ACC112 (cell line): Measurements from ENCODE around the gene TEK.
"Not testable (repeated sequence)": the region's sequence is repeated elsewhere in the genome, so short reads cannot be mapped to it uniquely, and the experiment has no call there.

Experiments
- H2AFZ ChIP-seq: fragments of 200-600 bp; sonication (generic); one replicate; pipeline ENCODE4 v1.6.0; 2017; ENCODE audit warnings: antibody characterized with exemption, low read length; ENCODE audit not compliant: unreplicated experiment
- H3K27ac ChIP-seq: fragments of 200-600 bp; sonication (generic); 2 replicates; pipeline ENCODE4 v1.5.1; 2014; ENCODE audit warnings: low read depth, mild to moderate bottlenecking, antibody characterized with exemption, low read length, moderate library complexity
- H3K27me3 ChIP-seq: fragments of 200-600 bp; sonication (generic); 2 replicates; pipeline ENCODE4 v1.6.1; 2014; ENCODE audit warnings: mild to moderate bottlenecking, antibody characterized with exemption, low read length, moderate library complexity, mixed read lengths; ENCODE audit not compliant: insufficient read depth
- H3K36me3 ChIP-seq: fragments of 200-600 bp; sonication (generic); 2 replicates; pipeline ENCODE4 v1.6.1; 2016; ENCODE audit warnings: mild to moderate bottlenecking, antibody characterized with exemption, low read length, moderate library complexity, mixed read lengths; ENCODE audit not compliant: insufficient read depth
- H3K4me1 ChIP-seq: fragments of 200-600 bp; sonication (generic); one replicate; pipeline ENCODE4 v1.6.1; 2016; ENCODE audit warnings: low read length, mixed read lengths; ENCODE audit not compliant: insufficient read depth, unreplicated experiment, control insufficient read depth
- H3K4me3 ChIP-seq: fragments of 200-600 bp; sonication (generic); 2 replicates; pipeline ENCODE4 v1.5.1; 2014; ENCODE audit warnings: mild to moderate bottlenecking, low read depth, low read length
- H3K79me2 ChIP-seq: fragments of 200-600 bp; sonication (generic); one replicate; pipeline ENCODE4 v1.6.0; 2016; ENCODE audit warnings: low read length; ENCODE audit not compliant: control insufficient read depth, unreplicated experiment, insufficient read depth

Gene TEK

DNA sequence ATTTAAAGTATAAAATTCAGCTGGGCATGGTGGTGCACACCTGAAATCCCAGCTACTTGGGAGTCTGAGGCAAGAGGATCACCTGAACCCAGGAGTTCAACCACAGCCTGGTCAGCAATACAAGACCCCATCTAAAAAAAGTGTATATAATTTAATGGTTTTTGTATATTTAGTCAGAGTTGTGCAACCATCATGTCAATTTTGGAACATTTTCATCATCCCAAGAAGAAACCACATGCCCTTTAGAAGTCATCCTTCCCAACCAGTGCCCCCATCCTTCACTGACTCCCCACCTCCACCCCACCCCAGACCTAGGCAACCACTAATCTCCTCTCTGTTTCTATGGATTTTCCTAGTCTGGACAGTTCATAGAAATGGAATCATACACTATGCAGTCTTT is 18.8 kb upstream of the TEK start:
- Histone ChIP-seq H3K79me2 (no peaks in the 10 kb centered on the region), H3K4me3 (no peak overlapping the region; the same call in 1 of the 2 replicates), H3K36me3 (no peaks in the 10 kb centered on the region), H3K4me1 (peaks cover 59% of the 10 kb centered on the region), H2AFZ (no peak overlapping the region), H3K27me3 (no peaks in the 10 kb centered on the region), H3K27ac (0 out of 2 replicates have a peak overlapping the region, but pooled peaks have one; percentile 11)

DNA sequence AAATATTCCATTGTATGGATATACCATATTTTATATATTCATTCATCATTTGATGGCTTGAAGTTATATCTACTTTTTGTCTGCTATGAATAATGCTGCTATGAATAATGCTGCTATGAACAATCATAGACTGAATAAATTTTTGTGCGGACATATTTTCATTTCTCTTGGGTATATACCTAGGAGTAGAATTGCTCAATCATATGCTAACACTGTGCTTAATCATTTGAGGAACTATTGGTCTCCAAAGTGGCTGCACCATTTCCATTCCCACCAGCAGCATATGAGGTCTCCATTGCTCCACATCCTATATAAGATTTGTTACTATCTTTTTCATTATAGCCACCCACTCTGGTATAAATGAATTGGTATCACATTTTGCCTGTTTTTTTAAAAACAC is 18.3 kb upstream of the TEK start:
- Histone ChIP-seq H3K4me3 (no peak overlapping the region; the same call in 1 of the 2 replicates), H3K27me3 (no peaks in the 10 kb centered on the region), H3K4me1 (peaks cover 63% of the 10 kb centered on the region), H3K27ac (no peak overlapping the region), H3K36me3 (no peaks in the 10 kb centered on the region), H2AFZ (peak overlapping the region; percentile 17), H3K79me2 (no peaks in the 10 kb centered on the region)

DNA sequence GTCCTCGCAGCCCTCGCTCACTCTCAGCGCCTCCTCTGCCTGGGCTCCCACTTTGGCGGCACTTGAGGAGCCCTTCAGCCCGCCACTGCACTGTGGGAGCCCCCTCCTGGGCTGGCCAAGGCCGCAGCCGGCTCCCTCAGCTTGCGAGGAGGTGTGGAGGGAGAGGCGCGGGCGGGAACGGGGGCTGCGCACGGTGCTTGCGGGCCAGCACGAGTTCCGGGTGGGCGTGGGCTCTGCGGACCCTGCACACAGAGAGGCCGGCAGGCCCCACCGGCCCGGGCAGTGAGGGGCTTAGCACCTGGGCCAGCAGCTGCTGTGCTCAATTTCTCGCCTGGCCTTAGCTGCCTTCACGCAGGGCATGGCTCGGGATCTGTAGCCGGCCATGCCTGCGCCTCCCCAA is 16.5 kb upstream of the TEK start:
- not testable (repeated sequence) for H3K4me3 ChIP-seq, H3K27ac ChIP-seq, H2AFZ ChIP-seq, H3K79me2 ChIP-seq, H3K27me3 ChIP-seq, H3K36me3 ChIP-seq
- H3K4me1 ChIP-seq: peaks cover 57% of the 10 kb centered on the region

DNA sequence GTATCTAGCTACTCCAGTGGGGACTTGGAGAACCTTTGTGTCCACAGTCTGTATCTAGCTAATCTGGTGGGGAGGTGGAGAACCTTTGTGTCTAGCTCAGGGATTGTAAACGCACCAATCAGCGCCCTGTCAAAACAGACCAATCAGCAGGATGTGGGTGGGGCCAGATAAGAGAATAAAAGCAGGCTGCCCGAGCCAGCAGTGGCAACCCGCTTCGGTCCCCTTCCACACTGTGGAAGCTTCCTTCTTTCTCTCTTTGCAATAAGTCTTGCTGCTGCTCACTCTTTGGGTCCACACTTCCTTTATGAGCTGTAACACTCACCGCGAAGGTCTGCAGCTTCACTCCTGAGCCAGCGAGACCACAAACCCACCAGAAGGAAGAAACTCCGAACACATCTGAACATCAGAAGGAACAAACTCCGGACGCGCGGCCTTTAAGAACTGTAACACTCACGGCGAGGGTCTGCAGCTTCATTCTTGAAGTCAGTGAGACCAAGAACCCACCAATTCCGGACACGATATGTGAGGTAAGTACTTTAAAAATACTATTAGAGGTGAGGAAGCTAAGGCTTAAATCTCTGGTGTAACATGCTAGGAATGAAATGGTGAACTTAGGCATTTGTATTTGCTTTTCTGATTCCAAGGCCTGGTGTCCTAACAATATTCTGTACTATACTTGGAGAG is 15.5 kb upstream of the TEK start:
- H3K79me2 ChIP-seq, H3K27me3 ChIP-seq, H3K36me3 ChIP-seq, H3K4me3 ChIP-seq, H2AFZ ChIP-seq: not testable (repeated sequence)
- Histone ChIP-seq H3K27ac (peak overlapping the region; percentile 67), H3K4me1 (peaks cover 50% of the 10 kb centered on the region)

DNA sequence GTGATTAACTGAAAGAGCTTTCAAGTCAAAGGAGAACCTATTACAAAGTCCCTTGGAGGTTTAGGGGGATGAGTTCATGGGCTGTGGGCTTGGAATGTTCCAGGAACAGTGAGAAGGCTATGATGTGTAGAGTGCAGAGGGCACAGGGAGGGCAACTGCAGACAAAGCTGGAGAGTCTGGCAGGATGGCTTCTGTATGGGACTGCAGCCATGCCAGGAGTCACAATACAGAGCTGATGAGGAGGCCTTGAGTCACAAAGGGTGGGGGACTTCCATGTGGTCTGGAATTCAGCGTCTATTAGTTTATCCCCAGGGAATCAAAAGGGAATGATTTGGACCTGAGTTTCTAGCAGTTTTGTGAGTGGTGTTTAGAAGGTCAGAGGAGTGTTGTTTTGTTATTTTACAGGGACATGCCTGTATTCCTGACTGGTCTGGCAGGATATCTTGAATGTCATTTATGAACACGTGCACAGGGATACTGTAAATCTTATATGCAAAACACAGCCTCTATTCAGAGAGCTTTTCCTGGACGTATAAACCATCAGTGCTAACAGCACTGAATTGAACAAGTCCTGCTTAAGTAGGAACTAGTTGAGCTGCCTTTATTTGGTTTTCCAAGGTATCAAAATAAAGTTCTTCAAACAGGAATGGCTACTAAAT is 14.3 kb upstream of the TEK start:
- peak overlapping the region; percentile 6; the same call in 1 of the 2 replicates for H3K4me3 ChIP-seq
- no peaks in the 10 kb centered on the region for H3K27me3 ChIP-seq
- H2AFZ ChIP-seq: peak overlapping the region; percentile 6
- H3K79me2 ChIP-seq: no peaks in the 10 kb centered on the region
- H3K4me1 ChIP-seq: peaks cover 38% of the 10 kb centered on the region
- no peaks in the 10 kb centered on the region for H3K36me3 ChIP-seq
- peak overlapping the region; percentile 76 for H3K27ac ChIP-seq

DNA sequence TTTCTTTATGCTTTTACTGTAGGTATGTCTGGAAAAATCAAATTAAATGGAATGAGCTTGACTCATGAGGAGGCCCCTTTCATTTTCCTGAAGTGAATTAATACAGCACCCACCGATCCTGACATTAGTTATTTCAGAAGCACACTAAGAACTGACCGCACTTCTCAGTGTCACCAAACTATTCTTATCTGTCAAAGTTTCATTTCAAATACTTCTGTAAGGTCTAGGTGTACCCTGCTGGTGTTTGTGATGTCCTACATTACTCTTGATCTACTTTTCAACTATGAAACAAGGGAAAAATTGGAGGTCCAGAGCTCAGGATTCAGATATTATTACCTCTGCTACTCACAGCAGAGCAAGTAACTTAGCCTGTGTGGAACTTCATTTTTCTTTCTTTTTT is 1.8 kb upstream of the TEK start:
- no peak overlapping the region for H3K4me3 ChIP-seq

DNA sequence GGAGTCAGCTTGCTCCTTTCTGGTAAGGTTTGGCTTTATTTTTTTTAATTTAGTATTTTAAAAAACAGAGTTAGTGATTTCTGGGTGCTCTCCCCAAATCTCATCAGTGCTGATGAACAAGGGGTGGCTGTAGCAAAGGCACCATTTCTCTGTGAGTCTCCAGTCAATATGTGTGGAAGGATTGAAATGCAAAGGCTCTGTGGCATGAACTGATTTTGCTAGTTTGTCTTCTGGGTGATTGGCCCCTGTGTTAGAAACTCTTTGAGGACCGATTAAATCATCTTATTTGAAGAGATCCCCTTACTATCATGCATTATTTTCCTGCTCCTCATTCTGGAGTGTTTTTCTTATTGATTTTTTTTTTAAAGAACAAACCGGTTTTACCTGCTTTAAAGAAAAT is 596 bp downstream of the TEK start:
- Histone ChIP-seq H3K27ac (no peak overlapping the region), H3K36me3 (no peaks in the 10 kb centered on the region), H3K79me2 (no peaks in the 10 kb centered on the region), H3K4me3 (peak overlapping the region; percentile 51), H3K4me1 (peaks cover 17% of the 10 kb centered on the region), H2AFZ (no peak overlapping the region), H3K27me3 (no peaks in the 10 kb centered on the region)

More for the DNA sequence above, 1.8 kb upstream of the TEK start:
- no peaks in the 10 kb centered on the region for H3K27me3 ChIP-seq
- H3K79me2 ChIP-seq: no peaks in the 10 kb centered on the region
- peaks cover 17% of the 10 kb centered on the region for H3K4me1 ChIP-seq
- H3K36me3 ChIP-seq: no peaks in the 10 kb centered on the region
- H3K27ac ChIP-seq: no peak overlapping the region
- H2AFZ ChIP-seq: no peak overlapping the region

DNA sequence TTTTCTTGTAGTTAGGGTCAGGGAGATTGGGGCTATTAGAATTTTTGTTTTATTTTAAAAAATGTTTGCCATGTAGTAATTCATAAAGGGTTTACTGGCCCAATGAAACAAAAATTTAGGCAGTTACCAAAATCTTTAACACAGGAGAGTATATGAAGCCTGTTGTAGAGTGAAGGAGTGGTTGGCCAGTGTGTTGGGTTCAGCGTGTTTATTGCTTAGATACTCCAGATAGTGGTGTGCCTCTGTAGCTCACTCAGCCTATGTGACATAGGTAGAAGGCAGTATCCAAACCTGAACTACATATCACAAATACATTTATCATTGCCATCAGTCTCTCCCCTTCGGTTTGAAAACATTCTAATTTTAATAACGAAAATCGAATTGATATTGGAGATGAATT is 1.2 kb downstream of the TEK start:
- Histone ChIP-seq H3K27me3 (no peaks in the 10 kb centered on the region), H3K4me1 (peaks cover 17% of the 10 kb centered on the region), H3K4me3 (no peak overlapping the region; the same call in 1 of the 2 replicates), H2AFZ (no peak overlapping the region), H3K79me2 (no peaks in the 10 kb centered on the region), H3K36me3 (no peaks in the 10 kb centered on the region), H3K27ac (no peak overlapping the region)

DNA sequence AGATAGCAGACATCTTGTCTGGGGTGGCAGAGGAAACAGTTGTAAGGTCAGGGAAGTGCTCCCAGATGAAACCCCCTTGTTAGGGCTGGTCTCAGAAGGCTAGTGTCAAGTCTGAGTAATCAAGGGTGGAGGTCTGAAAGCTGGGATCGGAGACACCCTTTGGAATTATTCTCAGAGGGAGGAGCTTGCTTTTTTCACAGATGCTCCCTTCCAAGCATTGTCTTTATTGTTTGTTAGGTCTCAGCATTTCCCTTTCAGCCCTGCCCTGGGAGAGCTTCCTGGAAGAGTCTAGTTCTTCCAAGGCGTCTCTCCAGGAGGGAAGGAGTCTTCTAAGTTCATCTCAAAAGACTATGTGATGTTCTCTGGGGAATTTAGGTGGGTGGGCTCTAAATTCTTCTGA is 3.2 kb downstream of the TEK start:
- Histone ChIP-seq H3K79me2 (no peaks in the 10 kb centered on the region), H3K27me3 (no peaks in the 10 kb centered on the region), H3K36me3 (no peaks in the 10 kb centered on the region), H3K4me1 (peaks cover 17% of the 10 kb centered on the region), H3K4me3 (no peak overlapping the region), H3K27ac (no peak overlapping the region), H2AFZ (no peak overlapping the region)

DNA sequence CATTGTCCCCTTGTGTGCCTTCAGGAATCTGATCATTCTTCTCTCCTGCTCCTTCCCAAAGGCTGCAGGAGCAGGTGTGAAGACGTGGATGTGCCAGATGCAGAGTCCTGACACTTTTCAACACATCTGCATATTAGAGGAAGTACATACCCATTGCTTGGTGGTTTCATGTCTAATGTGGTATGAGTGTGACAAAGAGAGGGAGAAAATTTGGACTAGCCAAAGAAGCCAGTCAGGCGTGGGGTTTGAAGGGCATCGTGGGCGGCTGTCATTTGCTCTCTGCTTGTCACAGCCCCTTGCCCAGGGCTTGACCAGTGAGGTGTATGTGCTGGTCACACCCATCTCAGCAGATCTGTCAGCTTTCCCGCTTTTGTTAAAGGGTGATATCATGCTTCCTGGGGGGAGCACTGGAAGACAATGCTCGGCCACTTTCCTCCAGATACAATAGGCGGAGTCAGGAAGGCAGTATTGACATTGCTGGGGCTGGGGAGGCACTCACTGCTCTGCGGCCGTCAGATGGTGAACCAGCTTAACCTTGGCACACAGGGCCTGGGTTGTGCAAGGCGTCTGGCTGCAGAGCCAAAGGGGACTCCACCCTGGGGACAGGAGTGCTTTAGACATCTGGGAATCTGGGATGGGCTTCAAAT is 8.6 kb downstream of the TEK start:
- Histone ChIP-seq H3K4me1 (peaks cover 24% of the 10 kb centered on the region), H2AFZ (peak overlapping the region; percentile 29), H3K79me2 (no peaks in the 10 kb centered on the region), H3K36me3 (no peaks in the 10 kb centered on the region), H3K27ac (no peak overlapping the region), H3K4me3 (no peak overlapping the region), H3K27me3 (no peaks in the 10 kb centered on the region)
